Measurements from ENCODE around the gene TMED4. TPM values are rescaled to one million over a fixed set of nuclear protein-coding genes. Genes with fewer than 3 reads are reported as not detected.
A peak's percentile ranks its signal among the peaks of the same experiment; 100 is the strongest.

The TMED4 gene
- total RNA-seq, 1 donor from 2014 or later = 203 TPM

GRCh38 chr7:44625526-44626471 lies 43.8 kb upstream of the TMED4 start:
- H3K27me3 ChIP-seq (ENCODE audit: control insufficient read depth, insufficient read depth, low read length) = no peaks in the 10 kb centered on the region
- DNase-seq (ENCODE audit: low read depth) = no peak
- no peak for TF ChIP-seq CTCF (IDR thresholded peaks at IDR 0.05; ENCODE audit: insufficient read depth, low read length, severe bottlenecking)

GRCh38 chr7:44624318-44624717 lies 42.3 kb upstream of the TMED4 start:
- TF ChIP-seq CTCF (IDR thresholded peaks at IDR 0.05; ENCODE audit: insufficient read depth, low read length, severe bottlenecking) = no peak
- FAIRE-seq = no peak
- no peak for DNase-seq (ENCODE audit: low read depth)
- H3K36me3 ChIP-seq (ENCODE audit: control insufficient read depth, insufficient read depth, low read length) = peaks cover 18% of the 10 kb centered on the region
- no peaks in the 10 kb centered on the region for H3K27me3 ChIP-seq (ENCODE audit: control insufficient read depth, insufficient read depth, low read length)
- H3K4me3 ChIP-seq (ENCODE audit: low read depth, low read length) = no peak overlapping the region

More at GRCh38 chr7:44625526-44626471, 43.8 kb upstream of the TMED4 start:
- Histone ChIP-seq H3K4me3 (ENCODE audit: low read depth, low read length) (no peak overlapping the region), H3K36me3 (ENCODE audit: control insufficient read depth, insufficient read depth, low read length) (peaks cover 20% of the 10 kb centered on the region)
- FAIRE-seq = no peak

GRCh38 chr7:44622342-44623151 lies 40.5 kb upstream of the TMED4 start:
- no peak for DNase-seq (ENCODE audit: low read depth)
- FAIRE-seq = no peak
- no peaks in the 10 kb centered on the region for H3K27me3 ChIP-seq (ENCODE audit: control insufficient read depth, insufficient read depth, low read length)
- H3K36me3 ChIP-seq (ENCODE audit: control insufficient read depth, insufficient read depth, low read length) = peaks cover 16% of the 10 kb centered on the region
- no peak for TF ChIP-seq CTCF (IDR thresholded peaks at IDR 0.05; ENCODE audit: insufficient read depth, low read length, severe bottlenecking)
- H3K4me3 ChIP-seq (ENCODE audit: low read depth, low read length) = no peak overlapping the region

- FAIRE-seq (no peak), DNase-seq (ENCODE audit: low read depth) (no peak)
- no peak overlapping the region for H3K4me3 ChIP-seq (ENCODE audit: low read depth, low read length)
- H3K36me3 ChIP-seq (ENCODE audit: control insufficient read depth, insufficient read depth, low read length) = peaks cover 16% of the 10 kb centered on the region
- TF ChIP-seq CTCF (IDR thresholded peaks at IDR 0.05; ENCODE audit: insufficient read depth, low read length, severe bottlenecking) = no peak
- no peaks in the 10 kb centered on the region for H3K27me3 ChIP-seq (ENCODE audit: control insufficient read depth, insufficient read depth, low read length)
Measured at GRCh38 chr7:44621750-44622103, 39.7 kb upstream of the TMED4 start.

- H3K27me3 ChIP-seq (ENCODE audit: control insufficient read depth, insufficient read depth, low read length) = no peaks in the 10 kb centered on the region
- peak; percentile 48 for DNase-seq (ENCODE audit: low read depth)
- FAIRE-seq = no peak
Measured at GRCh38 chr7:44621034-44621749, 39.2 kb upstream of the TMED4 start.

More at GRCh38 chr7:44621034-44621749, 39.2 kb upstream of the TMED4 start:
- no peak for TF ChIP-seq CTCF (IDR thresholded peaks at IDR 0.05; ENCODE audit: insufficient read depth, low read length, severe bottlenecking)
- Histone ChIP-seq H3K36me3 (ENCODE audit: control insufficient read depth, insufficient read depth, low read length) (peaks cover 11% of the 10 kb centered on the region), H3K4me3 (ENCODE audit: low read depth, low read length) (no peak overlapping the region)

Measured in bronchial epithelial cell (primary cell).